HepG2 (cell line): Measurements from ENCODE around the gene CDT1. TPM values are rescaled to one million over a fixed set of nuclear protein-coding genes. Genes with fewer than 3 reads are reported as not detected.
A peak's percentile ranks its signal among the peaks of the same experiment; 100 is the strongest.

Experiments used
- BORCS8-MEF2B ChIP-seq: sonication (generic); formaldehyde crosslinking; IDR thresholded peaks from 2 replicates; pipeline ENCODE4 v1.8.0; 2022; ENCODE audit warnings: mild to moderate bottlenecking, missing genetic modification reagents
- CHD2 ChIP-seq: IDR thresholded peaks from 2 replicates; pipeline ENCODE4 v1.6.1; 2011; ENCODE audit warnings: low read depth, low read length, improper control_type of control experiment
- GLMP ChIP-seq: sonication (generic); formaldehyde crosslinking; IDR thresholded peaks from 2 replicates; pipeline ENCODE4 v1.9.0; 2021; ENCODE audit warnings: missing genetic modification reagents, mild to moderate bottlenecking, borderline replicate concordance
- HNRNPUL1 ChIP-seq: fragments of 200-400 bp; formaldehyde crosslinking; IDR thresholded peaks from 2 replicates; pipeline ENCODE4 v1.6.1; 2017; ENCODE audit warnings: low read depth, mild to moderate bottlenecking, low read length, moderate library complexity
- MBNL3 ChIP-seq: fragments of 250-450 bp; sonication (Bioruptor Pico); conservative IDR thresholded peaks from 2 replicates; pipeline ENCODE4 v1.8.0; 2022; ENCODE audit warnings: mild to moderate bottlenecking, inconsistent platforms
- PLRG1 ChIP-seq: fragments of 450-650 bp; conservative IDR thresholded peaks from 2 replicates; pipeline ENCODE4 v1.6.1; 2016
- SSRP1 ChIP-seq: IDR thresholded peaks from 2 replicates; pipeline ENCODE4 v1.6.1; 2016; ENCODE audit warnings: control low read depth
- TAF15 ChIP-seq: fragments of 200-400 bp; formaldehyde crosslinking; IDR thresholded peaks from one replicate; pipeline ENCODE4 v1.6.1; 2018; ENCODE audit warnings: mild to moderate bottlenecking, low read depth, low read length; ENCODE audit not compliant: poor library complexity, severe bottlenecking
- THYN1 ChIP-seq: sonication (generic); formaldehyde crosslinking; IDR thresholded peaks from 2 replicates; pipeline ENCODE4 v1.8.1; 2023; ENCODE audit warnings: low read depth, mild to moderate bottlenecking, moderate library complexity, missing genetic modification reagents, borderline replicate concordance
- ZBTB40 ChIP-seq, 2 experiments: fragments of 450-650 bp in 1 of 2; sonication (generic) in 1 of 2; formaldehyde crosslinking in 1 of 2; IDR thresholded peaks; 2 replicates each; pipeline versions ENCODE4 v1.6.1 to v1.8.0; 2016 to 2022; ENCODE audit warnings: antibody characterized with exemption in 1 of 2, mild to moderate bottlenecking in 1 of 2, missing genetic modification reagents in 1 of 2
- ZFP36L2 ChIP-seq: sonication (generic); formaldehyde crosslinking; IDR thresholded peaks from 2 replicates; pipeline ENCODE4 v1.4.0; 2020; ENCODE audit warnings: missing genetic modification reagents
- ZNF20 ChIP-seq: sonication (generic); formaldehyde crosslinking; IDR thresholded peaks from 2 replicates; pipeline ENCODE4 v1.4.0; 2020; ENCODE audit warnings: mild to moderate bottlenecking, moderate library complexity, missing genetic modification reagents
- ZNF275 ChIP-seq: sonication (generic); formaldehyde crosslinking; IDR thresholded peaks from 2 replicates; pipeline ENCODE4 v1.8.0; 2022; ENCODE audit warnings: missing genetic modification reagents, mild to moderate bottlenecking, inconsistent platforms, borderline replicate concordance
- ZNF543 ChIP-seq: sonication (generic); formaldehyde crosslinking; IDR thresholded peaks from 2 replicates; pipeline ENCODE4 v1.4.0; 2020; ENCODE audit warnings: mild to moderate bottlenecking, missing genetic modification reagents
- ZNF619 ChIP-seq: sonication (generic); formaldehyde crosslinking; IDR thresholded peaks from 2 replicates; pipeline ENCODE4 v1.4.0; 2020; ENCODE audit warnings: mild to moderate bottlenecking, missing genetic modification reagents
- polyA plus RNA-seq, 8 experiments: library from polyadenylated mRNA; depleted of rRNA in 3 of 8; stranded (reverse) in 7 of 8; unstranded in 1 of 8; fragments of >200 nt; fragmentation: Illumina TruSeq in 4 of 8; extraction: Trizol in 4 of 8; gene quantifications; 2 replicates each; pipeline versions ENCODE4 v1.2.1 to v1.2.3, GENCODE V29; 2011 to 2016; ENCODE audit warnings: low read depth in 4 of 8, missing spikeins in 1 of 8, mixed read lengths in 1 of 8; ENCODE audit not compliant: insufficient read depth in 1 of 8
- total RNA-seq, 5 experiments: library from RNA; depleted of rRNA; stranded (reverse); fragments of >200 nt; fragmentation: Illumina TruSeq; extraction: Trizol; gene quantifications; 2 replicates each; pipeline ENCODE4 v1.2.3, GENCODE V29; 2016; ENCODE audit warnings: low read depth in 1 of 5
- TF ChIP-seq, protein P1 (sequence below): sonication (generic); formaldehyde crosslinking; IDR thresholded peaks from 2 replicates; pipeline ENCODE4 v1.5.0; 2020; ENCODE audit warnings: missing genetic modification reagents

Gene CDT1
- total and polyA plus RNA-seq, 2 of the 13 experiments (the other 11 are each of a cell fraction or from before 2014, with no cell fraction given), result 23.1 to 23.8 TPM

DNA sequence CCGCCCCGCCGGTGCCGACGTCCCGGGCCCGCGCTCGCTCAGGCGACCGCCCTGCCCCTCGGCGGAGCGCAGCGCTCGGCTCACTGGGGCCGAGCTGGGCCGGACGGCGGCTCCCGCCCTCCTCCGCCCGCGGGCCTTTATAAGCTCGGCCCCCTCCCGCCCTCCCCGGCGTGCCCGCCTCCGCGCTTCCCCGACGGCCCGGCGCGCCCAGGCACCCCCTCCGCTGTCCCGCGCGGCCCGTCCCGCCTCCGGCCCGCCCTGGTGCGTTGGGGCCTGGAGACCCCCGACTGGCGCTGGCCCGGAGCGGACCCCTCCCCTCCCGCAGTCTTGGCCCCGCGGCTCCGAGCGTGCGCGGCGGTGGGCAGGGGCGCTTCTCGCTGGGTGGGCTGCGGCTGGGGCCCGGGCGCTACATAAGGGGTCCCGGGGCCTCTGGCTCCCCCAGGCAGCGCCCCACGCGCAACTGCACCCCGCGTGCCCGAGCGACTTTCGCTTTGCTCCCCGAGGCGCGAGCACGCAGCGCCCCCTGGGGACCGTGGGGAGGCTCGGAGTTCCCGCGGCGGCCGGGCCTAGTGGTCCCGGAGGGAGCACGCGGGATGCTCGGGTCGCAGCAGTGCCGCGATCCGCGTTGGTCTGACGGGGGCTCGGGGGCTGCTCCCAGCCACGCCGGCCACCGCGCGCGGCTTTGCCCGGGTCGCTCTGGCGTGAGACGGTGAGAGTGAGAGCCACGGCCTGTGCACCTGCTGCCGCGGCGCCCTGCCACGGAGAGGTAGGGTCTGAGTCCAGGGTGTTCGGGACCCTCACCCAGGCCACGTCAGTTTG, 18.3 kb upstream of the CDT1 start, which contains the start of gene PIEZO1 (continued):
- no peak; the same call in 1 of the 2 replicates for TF ChIP-seq ZNF275 (CRISPR knock-in tag)
- no peak for TF ChIP-seq GLMP (CRISPR knock-in tag)
- no peak for TF ChIP-seq SSRP1 (CRISPR knock-in tag)
- no peak; the same call in 1 of the 2 replicates for TF ChIP-seq HNRNPUL1
- TF ChIP-seq, protein P1, sequence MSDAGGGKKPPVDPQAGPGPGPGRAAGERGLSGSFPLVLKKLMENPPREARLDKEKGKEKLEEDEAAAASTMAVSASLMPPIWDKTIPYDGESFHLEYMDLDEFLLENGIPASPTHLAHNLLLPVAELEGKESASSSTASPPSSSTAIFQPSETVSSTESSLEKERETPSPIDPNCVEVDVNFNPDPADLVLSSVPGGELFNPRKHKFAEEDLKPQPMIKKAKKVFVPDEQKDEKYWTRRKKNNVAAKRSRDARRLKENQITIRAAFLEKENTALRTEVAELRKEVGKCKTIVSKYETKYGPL (CRISPR knock-in tag), result no peak
- peak; percentile 66; the same call in 1 of the 2 replicates for TF ChIP-seq ZNF619 (CRISPR knock-in tag)
- TF ChIP-seq ZBTB40 (IDR thresholded peaks at IDR 0.05), result no peak
- TF ChIP-seq ZBTB40 (CRISPR knock-in tag; IDR thresholded peaks at IDR 0.05), result peak; percentile 90
- peak; percentile 64; the same call in 1 of the 2 replicates for TF ChIP-seq ZNF543 (CRISPR knock-in tag)
- TF ChIP-seq MBNL3, result no peak
- TF ChIP-seq CHD2, result no peak
- TF ChIP-seq PLRG1, result no peak
- TF ChIP-seq ZNF20, result no peak
- TF ChIP-seq TAF15, result no peak
- peak; percentile 86; the same call in 1 of the 2 replicates for TF ChIP-seq BORCS8-MEF2B (CRISPR knock-in tag)
- no peak for TF ChIP-seq THYN1 (CRISPR knock-in tag)
- TF ChIP-seq ZFP36L2 (CRISPR knock-in tag), result no peak
